ENCODE results near the gene ITPR2.

Gene ITPR2

DNA sequence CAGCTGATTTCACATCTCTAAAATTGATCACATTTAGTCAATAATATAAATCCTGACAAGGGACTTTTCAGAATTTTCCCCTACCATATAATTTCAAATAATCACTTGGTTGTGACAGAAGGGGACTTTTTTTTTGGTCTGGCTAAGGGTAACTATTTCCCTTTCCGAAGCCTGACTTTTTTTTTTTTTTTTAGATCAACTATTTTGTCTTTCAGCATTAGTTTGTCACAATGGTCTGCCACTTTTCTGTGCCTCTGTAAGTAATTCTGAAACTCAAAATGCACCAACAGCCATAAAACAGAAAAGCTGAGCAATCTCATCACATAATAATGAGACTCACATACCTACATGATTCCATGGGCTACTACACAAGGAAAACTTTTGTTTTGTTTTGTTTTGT lies 371.2 kb downstream of the ITPR2 start:
- H3K4me3 ChIP-seq (ENCODE audit: low read depth, low read length), result no peak overlapping the region
- no peak for DNase-seq (ENCODE audit: low read depth)
- TF ChIP-seq, protein P1, sequence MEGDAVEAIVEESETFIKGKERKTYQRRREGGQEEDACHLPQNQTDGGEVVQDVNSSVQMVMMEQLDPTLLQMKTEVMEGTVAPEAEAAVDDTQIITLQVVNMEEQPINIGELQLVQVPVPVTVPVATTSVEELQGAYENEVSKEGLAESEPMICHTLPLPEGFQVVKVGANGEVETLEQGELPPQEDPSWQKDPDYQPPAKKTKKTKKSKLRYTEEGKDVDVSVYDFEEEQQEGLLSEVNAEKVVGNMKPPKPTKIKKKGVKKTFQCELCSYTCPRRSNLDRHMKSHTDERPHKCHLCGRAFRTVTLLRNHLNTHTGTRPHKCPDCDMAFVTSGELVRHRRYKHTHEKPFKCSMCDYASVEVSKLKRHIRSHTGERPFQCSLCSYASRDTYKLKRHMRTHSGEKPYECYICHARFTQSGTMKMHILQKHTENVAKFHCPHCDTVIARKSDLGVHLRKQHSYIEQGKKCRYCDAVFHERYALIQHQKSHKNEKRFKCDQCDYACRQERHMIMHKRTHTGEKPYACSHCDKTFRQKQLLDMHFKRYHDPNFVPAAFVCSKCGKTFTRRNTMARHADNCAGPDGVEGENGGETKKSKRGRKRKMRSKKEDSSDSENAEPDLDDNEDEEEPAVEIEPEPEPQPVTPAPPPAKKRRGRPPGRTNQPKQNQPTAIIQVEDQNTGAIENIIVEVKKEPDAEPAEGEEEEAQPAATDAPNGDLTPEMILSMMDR (IDR thresholded peaks at IDR 0.05; ENCODE audit: low read depth, low read length, missing control alignments), result no peak

GRCh38 chr12:26460361-26460760 lies 372.6 kb downstream of the ITPR2 start:
- DNase-seq (ENCODE audit: low read depth), result no peak
- TF ChIP-seq, protein P1 (IDR thresholded peaks at IDR 0.05; ENCODE audit: low read depth, low read length, missing control alignments), result no peak
- H3K4me3 ChIP-seq (ENCODE audit: low read depth, low read length), result no peak overlapping the region

- DNase-seq (ENCODE audit: low read depth), result no peak
- TF ChIP-seq, protein P1 (IDR thresholded peaks at IDR 0.05; ENCODE audit: low read depth, low read length, missing control alignments), result no peak
- H3K4me3 ChIP-seq (ENCODE audit: low read depth, low read length), result no peak overlapping the region
Measured at GRCh38 chr12:26455936-26456574, 376.9 kb downstream of the ITPR2 start.

- DNase-seq (ENCODE audit: low read depth), result no peak
- no peak overlapping the region for H3K4me3 ChIP-seq (ENCODE audit: low read depth, low read length)
- TF ChIP-seq, protein P1 (IDR thresholded peaks at IDR 0.05; ENCODE audit: low read depth, low read length, missing control alignments), result no peak
Measured at GRCh38 chr12:26453246-26453645, 379.7 kb downstream of the ITPR2 start.

DNA sequence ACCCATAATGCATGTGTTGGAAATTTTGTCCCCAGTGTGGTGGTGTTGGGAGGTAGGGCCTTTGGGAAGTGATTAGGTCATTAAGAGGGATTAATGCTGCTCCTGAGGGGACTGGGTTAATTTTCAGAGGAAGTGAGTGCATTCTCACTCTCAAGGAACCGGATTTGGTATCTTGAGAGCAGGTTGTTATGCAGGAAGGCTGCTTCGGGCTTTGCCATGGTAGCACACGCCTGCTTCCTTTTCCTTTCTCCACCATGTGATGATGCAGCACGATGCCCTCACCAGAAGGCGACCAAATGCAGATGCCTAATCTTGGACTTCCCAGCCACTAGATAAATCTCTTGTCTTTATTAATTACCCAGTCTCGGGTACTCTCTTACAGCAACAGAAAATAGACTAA lies 380.5 kb downstream of the ITPR2 start:
- DNase-seq (ENCODE audit: low read depth), result no peak
- TF ChIP-seq, protein P1 (IDR thresholded peaks at IDR 0.05; ENCODE audit: low read depth, low read length, missing control alignments), result no peak

DNA sequence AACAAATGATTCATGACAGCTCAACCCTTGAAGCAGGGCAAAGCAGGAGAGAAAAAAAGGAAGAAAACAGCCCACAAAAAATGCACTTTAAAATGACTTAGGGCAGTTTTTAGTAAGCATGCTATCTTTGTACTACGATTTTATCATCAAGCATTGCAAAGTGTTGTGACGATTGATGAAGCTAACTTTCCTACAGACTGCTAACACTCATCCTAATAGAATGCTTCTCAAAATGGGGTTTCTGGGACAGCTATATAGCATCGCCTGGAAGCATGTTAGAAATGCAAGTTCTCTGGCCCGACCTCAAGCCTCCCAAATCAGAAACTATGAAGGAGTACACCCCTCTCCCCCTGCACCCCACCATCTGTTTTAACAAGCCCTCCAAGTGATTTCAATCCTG lies 381.2 kb downstream of the ITPR2 start:
- H3K4me3 ChIP-seq (ENCODE audit: low read depth, low read length), result no peak overlapping the region
- no peak for DNase-seq (ENCODE audit: low read depth)
- TF ChIP-seq, protein P1 (IDR thresholded peaks at IDR 0.05; ENCODE audit: low read depth, low read length, missing control alignments), result no peak

More for the DNA sequence above, 380.5 kb downstream of the ITPR2 start:
- no peak overlapping the region for H3K4me3 ChIP-seq (ENCODE audit: low read depth, low read length)

DNA sequence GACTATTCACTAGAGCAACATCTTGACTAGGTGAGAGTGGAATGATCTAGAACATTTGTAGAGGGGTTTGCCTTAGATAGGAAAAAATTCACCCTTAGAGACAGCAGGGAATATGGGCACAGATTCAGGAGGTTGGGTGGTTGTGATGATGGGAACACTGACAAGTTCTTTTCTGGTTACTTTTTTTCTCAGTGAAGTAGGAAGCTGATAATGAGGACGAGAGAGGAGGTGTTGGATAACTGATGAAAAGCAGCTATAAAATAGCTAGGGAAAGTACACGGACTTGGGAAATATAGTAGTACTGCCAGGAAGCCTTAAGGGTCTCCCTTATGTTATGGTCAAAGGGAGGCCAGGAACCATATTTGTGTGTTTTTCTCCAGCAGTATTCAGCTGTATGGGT lies 387.1 kb downstream of the ITPR2 start:
- no peak for DNase-seq (ENCODE audit: low read depth)
- H3K4me3 ChIP-seq (ENCODE audit: low read depth, low read length), result no peak overlapping the region
- TF ChIP-seq, protein P1 (IDR thresholded peaks at IDR 0.05; ENCODE audit: low read depth, low read length, missing control alignments), result no peak
